GM21528 (cell line): ENCODE data around the gene AGFG1.

Source experiments
- ATAC-seq: cut with Tn5 transposase; IDR thresholded peaks from one replicate; pipeline ENCODE4 v1.9.1; 2021; ENCODE audit warnings: mild to moderate bottlenecking, moderate library complexity; ENCODE audit not compliant: unreplicated experiment, low FRiP score

Gene AGFG1

GRCh38 chr2:227471924-227472264, at the start of gene AGFG1:
Gene AGFG1 (plus strand): TSS chr2:227472156. CDS start chr2:227472422, 266 bp downstream.
- ATAC-seq: peak; percentile 92

DNA sequence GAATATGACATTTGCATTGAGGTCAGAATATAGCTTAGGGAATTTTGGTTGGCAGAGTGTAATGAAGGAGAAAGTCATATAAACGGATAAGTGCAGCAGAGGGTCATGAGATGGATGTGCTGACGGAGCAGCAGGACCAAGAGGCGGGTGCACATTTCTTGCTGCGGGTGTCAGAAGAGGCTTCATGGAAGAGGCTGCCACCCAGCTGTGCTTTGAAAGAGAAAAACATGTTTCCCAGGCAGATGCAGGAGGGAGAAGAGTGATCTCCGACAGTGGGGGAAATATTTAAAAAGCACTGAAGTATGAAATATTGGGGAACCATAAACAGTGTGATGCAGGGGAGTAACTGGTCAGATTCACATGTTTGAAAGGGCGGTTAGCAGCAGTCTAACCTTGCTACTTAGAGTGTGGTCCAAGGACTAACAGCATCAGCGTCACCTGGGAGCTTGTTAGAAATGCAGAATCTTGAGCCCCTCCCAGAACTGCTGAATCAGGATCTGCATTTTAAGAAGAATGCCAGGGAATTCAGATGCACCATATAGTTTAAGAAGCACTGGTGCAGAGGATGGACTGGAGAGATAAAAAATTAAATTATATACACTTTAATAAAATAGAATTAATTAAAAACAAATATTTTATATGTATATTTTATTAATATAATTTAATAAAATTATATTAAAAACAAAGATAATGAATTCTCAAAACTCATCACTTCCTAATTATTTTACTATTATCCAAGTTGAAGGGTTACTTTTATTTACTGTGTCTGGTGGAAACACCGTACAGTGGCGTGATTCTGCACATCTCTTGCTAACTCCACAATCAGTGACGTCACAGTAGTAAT, 48.1 kb upstream of the AGFG1 start:
- no peak for ATAC-seq

- ATAC-seq: no peak
These were observed 43.1 kb upstream of the AGFG1 start for GRCh38 chr2:227428731-227429285.

- ATAC-seq: no peak
These were observed 41.3 kb upstream of the AGFG1 start for GRCh38 chr2:227430639-227431038.

- ATAC-seq: no peak
These were observed 38.8 kb upstream of the AGFG1 start for GRCh38 chr2:227433171-227433570.

- no peak for ATAC-seq
These were observed 35.4 kb upstream of the AGFG1 start for GRCh38 chr2:227436436-227437174.

GRCh38 chr2:227439214-227439613, 32.7 kb upstream of the AGFG1 start:
- ATAC-seq: no peak

GRCh38 chr2:227442639-227443038, 29.3 kb upstream of the AGFG1 start:
- no peak for ATAC-seq

GRCh38 chr2:227443889-227444568, 27.9 kb upstream of the AGFG1 start:
- no peak for ATAC-seq

DNA sequence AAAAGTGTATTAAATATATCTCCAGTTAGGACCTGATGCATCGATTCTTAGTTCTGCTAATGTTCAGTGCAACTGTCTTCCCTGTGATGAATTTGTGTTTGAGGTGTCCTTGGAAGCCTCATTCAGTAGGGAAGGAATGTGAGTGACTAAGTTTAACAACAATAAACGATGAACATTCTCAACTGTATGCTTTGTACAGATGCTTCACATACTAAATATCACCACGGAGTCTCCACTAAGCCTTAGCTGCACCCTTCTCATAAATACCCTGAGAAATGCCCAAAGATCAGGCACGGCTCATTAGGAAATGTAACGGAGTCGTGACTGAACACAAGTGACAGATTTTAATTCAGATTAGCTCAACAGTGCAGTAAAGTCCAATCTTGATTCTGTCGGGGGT, 24.4 kb upstream of the AGFG1 start:
- no peak for ATAC-seq

GRCh38 chr2:227450311-227450841, 21.6 kb upstream of the AGFG1 start:
- no peak for ATAC-seq

GRCh38 chr2:227450926-227451654, 20.9 kb upstream of the AGFG1 start:
- no peak for ATAC-seq

- no peak for ATAC-seq
These were observed 20.3 kb upstream of the AGFG1 start for GRCh38 chr2:227451655-227451992.

- ATAC-seq: no peak
These were observed 18.1 kb upstream of the AGFG1 start for GRCh38 chr2:227453810-227454209.

DNA sequence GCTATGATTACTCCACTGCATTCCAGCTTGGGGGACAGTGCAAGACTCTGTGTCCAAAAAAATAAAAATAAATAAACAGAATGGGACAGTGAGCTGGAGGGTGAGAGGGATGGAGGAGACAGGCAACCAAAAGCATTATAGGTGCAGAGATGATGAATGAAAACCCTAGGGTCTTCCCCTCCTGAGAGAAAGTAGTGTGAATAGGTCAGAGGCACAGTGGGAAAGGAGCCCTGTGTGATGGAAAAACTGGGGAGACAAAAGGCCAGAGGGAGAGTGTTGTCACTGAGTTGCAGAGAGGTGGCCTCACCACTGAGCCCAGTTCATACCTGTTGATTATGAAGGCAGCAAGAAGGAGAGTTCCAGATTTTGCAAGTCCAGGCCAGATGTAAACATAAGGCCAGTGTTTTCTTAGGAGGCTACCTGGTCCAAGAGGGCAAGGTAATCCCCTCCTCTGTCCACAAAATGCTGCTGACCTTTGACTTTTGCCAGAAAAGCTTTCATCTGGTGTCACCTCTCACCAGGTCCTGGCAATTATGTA, 17.6 kb upstream of the AGFG1 start:
- no peak for ATAC-seq

GRCh38 chr2:227455200-227455599, 16.8 kb upstream of the AGFG1 start:
- ATAC-seq: no peak

DNA sequence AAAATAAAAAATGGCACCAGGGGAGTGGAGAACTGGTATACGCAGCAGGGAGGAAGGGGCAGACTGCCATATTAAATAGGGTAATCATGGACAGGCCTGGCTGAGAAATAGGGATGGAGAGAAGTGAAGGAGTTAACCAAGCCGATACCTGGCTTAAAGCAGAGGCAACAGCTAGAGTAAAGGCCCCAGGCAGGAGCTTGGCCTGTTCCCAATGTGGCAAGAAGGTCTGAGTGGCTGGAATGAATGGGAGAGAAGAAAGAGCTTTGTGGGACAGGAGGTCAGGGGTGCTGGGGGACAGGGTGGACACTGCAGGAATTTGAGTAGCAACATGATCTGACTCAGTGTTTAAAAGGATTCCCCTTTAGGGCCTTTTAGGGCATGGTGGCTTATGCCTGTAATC, 15.9 kb upstream of the AGFG1 start:
- no peak for ATAC-seq

DNA sequence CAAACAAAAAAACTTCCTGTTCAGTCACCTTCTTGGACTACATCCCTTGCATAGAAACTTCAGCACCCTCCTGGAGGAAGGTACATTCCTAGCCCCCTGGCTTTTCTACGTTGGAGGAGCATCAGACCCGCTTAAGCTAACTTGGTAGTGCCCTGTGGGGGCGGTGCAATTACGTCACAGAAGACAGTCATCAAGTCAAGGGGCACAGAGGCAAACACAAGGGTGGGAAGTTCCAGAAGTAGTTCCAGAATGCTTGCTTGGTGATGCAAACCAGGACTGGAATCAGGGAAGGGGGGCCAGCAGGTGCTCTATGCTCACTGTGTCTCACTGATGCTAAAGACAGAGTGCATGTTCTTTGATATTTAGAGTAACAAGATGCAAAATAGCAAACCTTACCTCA, 15.2 kb upstream of the AGFG1 start:
- no peak for ATAC-seq

GRCh38 chr2:227460070-227460485, 11.9 kb upstream of the AGFG1 start:
- ATAC-seq: no peak

DNA sequence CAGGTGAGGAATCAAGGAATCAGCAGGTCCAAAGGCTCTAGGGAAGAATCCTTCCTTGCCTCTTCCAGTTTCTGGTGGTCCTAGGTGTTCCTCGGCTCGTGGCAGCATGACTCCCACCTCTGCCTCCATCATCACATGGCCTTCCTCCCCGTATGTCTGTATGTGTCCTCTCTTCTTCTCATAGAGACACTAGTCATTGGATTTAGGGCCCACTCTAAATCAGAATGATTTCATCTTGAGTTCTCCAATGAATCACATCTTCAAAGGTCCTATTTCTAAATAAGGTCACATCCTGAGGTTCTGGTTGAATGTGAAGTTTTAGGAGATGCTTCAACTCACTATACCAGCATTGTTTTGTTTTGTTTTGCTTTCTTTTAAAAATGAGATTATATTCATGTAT, 11.1 kb upstream of the AGFG1 start:
- ATAC-seq: no peak
